A673 (cell line): ENCODE data around the gene SYNE1. TPM values are rescaled to one million over a fixed set of nuclear protein-coding genes. Genes with fewer than 3 reads are reported as not detected.

Experiments used
- BruUV-seq: library from RNA; stranded (reverse); fragments of 400-500 nt; replicated peaks from 2 replicates; lab custom pipeline; 2021; lab: Mats Ljungman, UMichigan
- CTCF ChIA-PET: fragments of 300-600 bp; sonication (Branson Sonifier 250); formaldehyde crosslinking; loops from one replicate; lab custom pipeline; 2022; ENCODE audit warnings: antibody characterized with exemption; lab: Charles Lee
- POLR2A ChIA-PET: fragments of 300-600 bp; sonication (Branson Sonifier 250); formaldehyde crosslinking; loops from one replicate; lab custom pipeline; 2022; ENCODE audit warnings: antibody characterized with exemption; ENCODE audit not compliant: low non-redundant PET; lab: Charles Lee
- DNase-seq: peaks from one replicate; pipeline ENCODE4 v3.0.0-alpha.2; 2015; ENCODE audit warnings: low spot score
- H3K27ac ChIP-seq: fragments of 200-600 bp; sonication (generic); 2 replicates; pipeline ENCODE4 v1.5.1; 2016; ENCODE audit warnings: mixed run types, low read depth, mild to moderate bottlenecking, mixed read lengths, antibody characterized with exemption, low read length; ENCODE audit not compliant: poor library complexity, severe bottlenecking
- H3K27me3 ChIP-seq: fragments of 200-600 bp; sonication (generic); replicated peaks from 2 replicates; pipeline ENCODE4 v1.6.1; 2017; ENCODE audit warnings: mixed run types, low read depth, mild to moderate bottlenecking, mixed read lengths, antibody characterized with exemption, low read length; ENCODE audit not compliant: insufficient read depth, poor library complexity
- H3K36me3 ChIP-seq: fragments of 200-600 bp; sonication (generic); 2 replicates; pipeline ENCODE4 v1.6.1; 2016; ENCODE audit warnings: mixed run types, mild to moderate bottlenecking, mixed read lengths, antibody characterized with exemption, low read length; ENCODE audit not compliant: insufficient read depth, poor library complexity, severe bottlenecking
- H3K4me1 ChIP-seq: fragments of 200-600 bp; sonication (generic); 2 replicates; pipeline ENCODE4 v1.6.1; 2017; ENCODE audit warnings: mixed run types, mild to moderate bottlenecking, mixed read lengths, antibody characterized with exemption, low read length; ENCODE audit not compliant: insufficient read depth, poor library complexity, severe bottlenecking
- H3K4me3 ChIP-seq: fragments of 200-600 bp; sonication (generic); 2 replicates; pipeline ENCODE4 v1.5.1; 2016; ENCODE audit warnings: low read depth, mixed run types, mild to moderate bottlenecking, mixed read lengths, low read length; ENCODE audit not compliant: poor library complexity, severe bottlenecking
- H3K9me3 ChIP-seq: fragments of 200-600 bp; sonication (generic); 2 replicates; pipeline ENCODE4 v1.6.1; 2016; ENCODE audit warnings: mixed run types, low read depth, mild to moderate bottlenecking, mixed read lengths, antibody characterized with exemption, low read length; ENCODE audit not compliant: poor library complexity, severe bottlenecking
- EZH2 ChIP-seq: fragments of 200-600 bp; sonication (generic); IDR thresholded peaks from 2 replicates; pipeline ENCODE4 v1.6.1; 2017; ENCODE audit warnings: borderline replicate concordance, low read depth, mild to moderate bottlenecking, mixed read lengths, antibody characterized with exemption, low read length; ENCODE audit not compliant: poor library complexity, severe bottlenecking
- intact Hi-C: fragments of 100-400 bp; cut with micrococcal nuclease; formaldehyde crosslinking; loops from one replicate; pipeline ENCODE4 v1.10.0; 2022; ENCODE audit not compliant: unreplicated experiment
- total RNA-seq: library from RNA; stranded (reverse); gene quantifications from 2 replicates; pipeline ENCODE4 v1.2.3, GENCODE V29; 2021
- TF ChIP-seq, protein P1 (sequence below): fragments of 300-800, 200-600 bp; sonication (generic); conservative IDR thresholded peaks from 2 replicates; pipeline ENCODE4 v1.5.1; 2017; ENCODE audit warnings: low read depth, mild to moderate bottlenecking, antibody characterized with exemption, low read length, moderate library complexity, mixed read lengths

The SYNE1 gene
- total RNA-seq, 1 experiment from 2014 or later = 12.1 TPM

DNA sequence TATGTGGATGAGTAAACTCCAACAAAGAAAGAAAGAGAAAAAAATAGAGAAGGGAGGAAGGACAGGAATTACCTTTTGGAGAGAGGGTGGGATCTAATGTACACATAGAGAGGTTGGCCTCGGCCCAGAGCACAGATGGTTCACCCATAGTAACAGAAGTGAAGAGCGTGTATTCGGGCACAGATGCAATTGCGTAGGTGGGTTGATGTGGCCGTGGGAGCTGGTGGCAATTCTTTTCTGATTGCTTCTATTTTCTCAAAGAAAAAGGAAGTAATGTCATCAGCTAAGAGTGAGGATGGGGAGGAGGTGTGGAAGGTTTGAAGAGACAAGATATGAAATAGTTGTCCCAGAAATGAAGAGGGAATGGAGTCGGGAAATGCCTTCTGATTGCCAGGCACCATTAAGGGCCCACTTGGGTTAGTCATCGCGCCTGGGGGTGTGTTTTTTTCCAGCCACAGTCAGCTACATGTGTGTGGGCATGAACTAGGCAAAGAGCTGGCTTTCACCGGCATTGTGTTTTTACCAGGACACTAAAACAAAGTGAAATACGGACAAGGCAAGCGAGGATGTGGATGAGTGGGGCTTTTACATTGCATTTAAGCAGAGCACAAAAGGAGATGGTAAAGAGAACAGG lies 158.7 kb downstream of the SYNE1 start:
- intact Hi-C loops = no loop called here
- Histone ChIP-seq H3K4me1 (no peaks in the 10 kb centered on the region), H3K27ac (no peak overlapping the region), H3K9me3 (no peaks in the 10 kb centered on the region), H3K27me3 (no peaks in the 10 kb centered on the region), H3K4me3 (no peak overlapping the region), H3K36me3 (no peaks in the 10 kb centered on the region)
- no TSS peak for BruUV-seq
- ChIA-PET CTCF (no interaction called here), POLR2A (no interaction called here)
- no peak for DNase-seq
- TF ChIP-seq, protein P1, sequence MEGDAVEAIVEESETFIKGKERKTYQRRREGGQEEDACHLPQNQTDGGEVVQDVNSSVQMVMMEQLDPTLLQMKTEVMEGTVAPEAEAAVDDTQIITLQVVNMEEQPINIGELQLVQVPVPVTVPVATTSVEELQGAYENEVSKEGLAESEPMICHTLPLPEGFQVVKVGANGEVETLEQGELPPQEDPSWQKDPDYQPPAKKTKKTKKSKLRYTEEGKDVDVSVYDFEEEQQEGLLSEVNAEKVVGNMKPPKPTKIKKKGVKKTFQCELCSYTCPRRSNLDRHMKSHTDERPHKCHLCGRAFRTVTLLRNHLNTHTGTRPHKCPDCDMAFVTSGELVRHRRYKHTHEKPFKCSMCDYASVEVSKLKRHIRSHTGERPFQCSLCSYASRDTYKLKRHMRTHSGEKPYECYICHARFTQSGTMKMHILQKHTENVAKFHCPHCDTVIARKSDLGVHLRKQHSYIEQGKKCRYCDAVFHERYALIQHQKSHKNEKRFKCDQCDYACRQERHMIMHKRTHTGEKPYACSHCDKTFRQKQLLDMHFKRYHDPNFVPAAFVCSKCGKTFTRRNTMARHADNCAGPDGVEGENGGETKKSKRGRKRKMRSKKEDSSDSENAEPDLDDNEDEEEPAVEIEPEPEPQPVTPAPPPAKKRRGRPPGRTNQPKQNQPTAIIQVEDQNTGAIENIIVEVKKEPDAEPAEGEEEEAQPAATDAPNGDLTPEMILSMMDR = no peak
- no peak for TF ChIP-seq EZH2

DNA sequence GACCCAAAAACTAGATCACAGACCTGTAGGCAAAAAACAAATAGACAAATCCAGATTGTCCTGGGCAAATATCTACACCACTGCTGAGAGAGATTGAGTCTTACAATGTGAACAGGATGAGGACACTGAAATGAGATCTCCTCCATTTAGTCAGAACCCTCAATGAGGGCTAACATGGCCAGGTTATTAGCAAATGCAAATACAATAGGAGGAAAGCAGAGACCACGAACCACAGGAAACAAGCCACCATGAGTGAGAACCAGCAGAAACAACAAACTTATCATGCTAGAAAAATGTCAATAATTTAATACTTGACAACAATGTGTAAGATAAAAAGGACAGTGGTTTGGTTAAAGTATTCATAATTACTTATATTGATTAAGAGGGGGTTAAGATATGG lies 162.8 kb downstream of the SYNE1 start:
- intact Hi-C loops = no loop called here

DNA sequence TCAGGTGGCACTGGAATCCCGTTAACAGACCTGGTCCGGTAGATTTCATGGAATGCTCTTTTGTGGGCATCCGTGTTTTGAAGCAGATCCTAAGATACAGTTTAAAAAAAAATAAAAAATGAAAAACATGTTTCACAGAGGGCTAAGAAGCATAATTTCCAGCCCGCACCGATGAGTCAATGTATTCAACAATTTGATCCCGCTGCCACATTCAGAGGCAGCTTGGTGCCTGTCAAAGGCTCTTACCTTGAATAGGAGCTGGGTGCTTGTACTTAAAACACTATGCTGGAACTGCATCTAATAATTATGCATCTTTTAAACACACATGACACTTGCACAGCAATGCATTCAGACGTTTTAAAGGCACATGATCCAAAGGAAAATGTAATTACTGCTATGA lies 164.8 kb downstream of the SYNE1 start:
- intact Hi-C loops = no loop called here
- CTCF ChIA-PET = no interaction called here
- TF ChIP-seq, protein P1 = no peak
- no peak for TF ChIP-seq EZH2
- H3K27ac ChIP-seq = no peak overlapping the region
- H3K9me3 ChIP-seq = no peaks in the 10 kb centered on the region
- no peaks in the 10 kb centered on the region for H3K27me3 ChIP-seq
- BruUV-seq = no TSS peak
- no peaks in the 10 kb centered on the region for H3K36me3 ChIP-seq
- no peak for DNase-seq
- no peak overlapping the region for H3K4me3 ChIP-seq
- H3K4me1 ChIP-seq = no peaks in the 10 kb centered on the region
- POLR2A ChIA-PET = no interaction called here

More for the DNA sequence above, 162.8 kb downstream of the SYNE1 start:
- Histone ChIP-seq H3K27me3 (no peaks in the 10 kb centered on the region), H3K4me3 (no peak overlapping the region), H3K4me1 (no peaks in the 10 kb centered on the region), H3K27ac (no peak overlapping the region), H3K36me3 (no peaks in the 10 kb centered on the region), H3K9me3 (no peaks in the 10 kb centered on the region)
- no peak for DNase-seq
- ChIA-PET POLR2A (no interaction called here), CTCF (no interaction called here)
- TF ChIP-seq EZH2 = no peak
- TF ChIP-seq, protein P1 = no peak
- BruUV-seq = no TSS peak
